Central memory CD8-positive, alpha-beta T cell (primary cell): Measurements from ENCODE around the gene NSUN7.

Experiments
- ATAC-seq: fragments of 150-1000 bp; cut with Tn5 transposase; replicated peaks from 2 replicates; pipeline ENCODE4 v1.10.0; 2022; ENCODE audit warnings: mild to moderate bottlenecking, moderate FRiP score, moderate number of reproducible peaks; ENCODE audit not compliant: poor library complexity, severe bottlenecking; ENCODE audit errors: extremely low read depth
- DNase-seq, 2 donors: peaks; one replicate each; pipeline ENCODE4 v3.0.0; 2021; ENCODE audit warnings: low spot score in 2 of 2
- H3K27ac Mint-ChIP-seq: one replicate; pipeline ENCODE4 v1.8.0; 2022; ENCODE audit warnings: low read depth, mild to moderate bottlenecking, moderate library complexity, mixed read lengths
- H3K27me3 Mint-ChIP-seq: one replicate; pipeline ENCODE4 v1.8.0; 2022; ENCODE audit warnings: mixed read lengths
- H3K36me3 Mint-ChIP-seq: one replicate; pipeline ENCODE4 v1.8.0; 2022; ENCODE audit warnings: mild to moderate bottlenecking, moderate library complexity, mixed read lengths; ENCODE audit not compliant: insufficient read depth
- H3K4me1 Mint-ChIP-seq: one replicate; pipeline ENCODE4 v1.8.0; 2022; ENCODE audit warnings: mixed read lengths
- H3K4me3 Mint-ChIP-seq: one replicate; pipeline ENCODE4 v1.8.0; 2022; ENCODE audit warnings: mild to moderate bottlenecking, moderate library complexity, mixed read lengths
- H3K9me3 Mint-ChIP-seq: one replicate; pipeline ENCODE4 v1.8.0; 2022; ENCODE audit warnings: mixed read lengths

NSUN7 gene

DNA sequence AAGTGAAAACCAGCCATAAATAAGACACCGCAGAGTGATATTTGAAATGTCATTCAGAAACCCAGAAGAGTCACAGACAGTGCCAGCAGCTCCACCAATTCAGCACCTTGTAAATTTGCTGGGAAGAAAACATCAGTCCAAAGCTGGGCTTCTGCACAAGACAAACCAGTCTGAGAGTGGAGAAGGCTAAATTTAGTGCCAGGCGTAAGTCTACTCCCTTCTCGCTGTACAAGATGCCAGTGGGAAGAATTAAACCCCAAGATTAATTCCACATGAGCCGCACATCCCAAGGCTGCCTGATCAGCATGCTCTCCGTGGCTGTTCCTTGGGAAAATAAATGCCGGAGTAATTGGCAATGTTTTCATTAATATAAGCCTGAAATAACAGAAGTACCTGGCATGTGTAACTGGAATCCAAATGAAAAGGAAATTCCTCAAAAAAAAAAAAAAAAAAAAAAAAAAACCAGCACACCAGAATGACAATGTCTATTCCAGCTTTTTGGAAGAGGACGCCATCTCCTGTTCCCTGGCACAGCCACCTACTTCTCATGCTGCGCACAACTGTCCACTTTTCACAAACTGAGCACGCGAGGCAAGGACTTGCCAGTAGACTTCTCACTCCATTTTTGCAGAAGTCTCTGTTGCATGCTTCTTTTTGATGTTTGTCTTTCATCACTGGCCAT, 95.5 kb downstream of the NSUN7 start:
- DNase-seq = no peak
- no peak overlapping the region for H3K27ac Mint-ChIP-seq
- H3K4me1 Mint-ChIP-seq = peaks cover 6% of the 10 kb centered on the region
- no peak overlapping the region for H3K4me3 Mint-ChIP-seq
- ATAC-seq = no peak
- peaks cover 29% of the 10 kb centered on the region for H3K27me3 Mint-ChIP-seq
- H3K9me3 Mint-ChIP-seq = no peaks in the 10 kb centered on the region
- no peaks in the 10 kb centered on the region for H3K36me3 Mint-ChIP-seq

DNA sequence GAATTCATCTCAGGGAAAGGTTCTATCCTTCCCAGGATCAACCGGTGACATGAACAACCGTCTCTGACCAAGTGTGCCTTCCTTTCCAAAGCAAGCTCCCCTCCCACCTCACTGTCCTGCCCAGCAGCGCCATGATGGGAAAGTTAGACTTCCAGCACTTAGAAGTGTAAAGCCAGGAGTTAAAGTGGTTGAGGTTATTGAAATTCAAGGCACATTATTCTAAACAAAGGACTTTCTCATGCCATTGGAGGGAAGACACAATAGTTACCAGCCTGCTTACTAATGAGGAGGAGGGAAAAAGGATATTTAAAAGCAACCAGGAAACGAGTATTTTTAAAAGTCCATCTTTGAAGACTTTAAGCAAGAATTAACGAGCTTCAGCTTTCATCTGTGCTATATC, 96.8 kb downstream of the NSUN7 start:
- no peak overlapping the region for H3K27ac Mint-ChIP-seq
- H3K4me3 Mint-ChIP-seq = no peak overlapping the region
- H3K36me3 Mint-ChIP-seq = no peaks in the 10 kb centered on the region
- no peaks in the 10 kb centered on the region for H3K4me1 Mint-ChIP-seq
- no peaks in the 10 kb centered on the region for H3K9me3 Mint-ChIP-seq
- peaks cover 29% of the 10 kb centered on the region for H3K27me3 Mint-ChIP-seq
- DNase-seq (no peak), ATAC-seq (no peak)

DNA sequence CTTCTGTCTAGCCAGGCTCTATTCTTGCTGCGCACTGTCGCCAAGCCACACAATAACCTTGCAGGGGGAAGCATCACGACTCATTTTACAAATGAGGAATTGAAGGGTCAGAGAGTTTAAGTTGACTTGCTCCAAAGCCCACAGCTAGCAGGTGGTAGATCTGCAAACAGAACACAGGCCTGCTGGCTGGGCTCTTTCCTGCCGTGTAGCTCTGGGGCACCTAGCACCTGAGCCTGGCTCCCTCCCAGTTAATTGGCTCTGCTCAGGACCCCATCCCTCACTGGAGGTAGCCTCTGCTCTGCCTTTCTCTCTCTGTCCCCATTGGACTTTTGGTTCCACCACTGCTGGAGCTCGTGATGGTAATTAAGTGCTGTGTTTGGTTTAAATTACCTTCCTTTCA, 98.5 kb downstream of the NSUN7 start:
- no peaks in the 10 kb centered on the region for H3K9me3 Mint-ChIP-seq
- no peak overlapping the region for H3K4me3 Mint-ChIP-seq
- H3K27ac Mint-ChIP-seq = no peak overlapping the region
- DNase-seq = no peak
- H3K36me3 Mint-ChIP-seq = no peaks in the 10 kb centered on the region
- H3K4me1 Mint-ChIP-seq = no peaks in the 10 kb centered on the region
- peaks cover 33% of the 10 kb centered on the region for H3K27me3 Mint-ChIP-seq
- no peak for ATAC-seq

DNA sequence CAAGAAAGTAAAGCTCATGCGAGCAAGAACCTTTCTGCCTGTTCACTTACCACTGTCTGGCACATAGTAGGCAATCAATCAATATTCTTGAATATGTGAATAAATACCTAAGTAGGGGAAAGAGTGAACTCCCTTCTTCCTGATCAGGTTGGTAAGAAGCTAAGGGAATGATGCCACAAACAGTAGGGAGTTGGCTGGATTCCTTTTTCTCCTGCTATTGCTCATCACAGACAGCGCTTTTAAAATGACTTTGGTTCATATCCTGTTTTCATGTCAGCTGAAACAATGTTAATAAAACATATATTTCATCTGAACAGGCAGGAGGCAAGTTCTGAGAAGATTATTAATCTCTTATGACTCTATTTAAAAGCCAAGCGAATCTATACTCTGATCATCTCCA, 99.2 kb downstream of the NSUN7 start:
- Mint-ChIP-seq H3K9me3 (no peaks in the 10 kb centered on the region), H3K4me3 (no peak overlapping the region), H3K27me3 (peaks cover 37% of the 10 kb centered on the region), H3K36me3 (no peaks in the 10 kb centered on the region), H3K4me1 (no peaks in the 10 kb centered on the region), H3K27ac (no peak overlapping the region)
- DNase-seq = no peak
- no peak for ATAC-seq

DNA sequence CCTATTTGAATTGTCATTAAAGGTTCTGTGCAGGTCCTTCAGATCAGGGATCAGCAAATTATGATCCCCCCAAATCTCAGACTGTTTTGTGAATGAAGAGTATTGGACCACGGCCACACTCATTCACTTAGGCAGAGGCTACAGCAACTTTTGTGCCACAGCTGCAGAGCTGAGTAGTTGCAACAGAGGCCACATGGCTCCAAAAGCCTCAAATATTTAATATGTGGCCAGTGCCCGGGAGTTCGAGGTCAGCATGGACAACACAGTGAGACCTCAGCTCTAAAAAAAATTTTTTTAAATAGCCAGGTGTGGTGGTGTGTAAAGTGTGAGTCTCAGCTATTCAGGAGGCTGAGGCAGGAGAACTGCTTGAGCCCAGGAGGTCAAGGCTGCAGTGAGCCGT, 100.7 kb downstream of the NSUN7 start:
- DNase-seq = no peak

DNA sequence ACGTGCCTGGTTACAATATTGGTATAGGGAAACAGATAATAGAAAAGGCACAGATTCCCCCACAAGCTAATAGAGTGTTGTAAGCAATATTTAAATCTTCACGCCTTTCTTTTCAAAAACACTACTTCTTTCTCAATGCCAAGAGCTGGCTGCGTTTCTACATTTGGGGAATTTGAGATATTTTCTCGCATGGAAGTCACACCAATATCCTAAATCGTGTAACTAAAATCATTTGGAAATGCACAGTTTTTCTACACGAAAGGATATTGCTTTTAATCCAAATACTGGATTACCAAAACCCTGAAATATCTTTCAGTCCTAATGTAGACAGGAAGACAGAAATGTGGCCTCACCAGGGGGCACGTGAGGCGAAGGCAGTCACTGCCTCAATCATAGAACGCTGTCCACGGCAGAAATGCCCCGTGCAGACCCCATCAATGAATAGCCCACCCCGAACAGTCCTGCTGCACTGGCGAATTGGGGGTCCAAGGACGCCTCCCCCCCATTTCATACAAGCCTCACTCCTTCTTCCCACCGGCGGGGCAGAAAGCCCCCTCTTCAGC, 106.6 kb downstream of the NSUN7 start:
- no peak for DNase-seq
- H3K9me3 Mint-ChIP-seq = no peaks in the 10 kb centered on the region
- H3K4me1 Mint-ChIP-seq = peaks cover 24% of the 10 kb centered on the region
- no peak overlapping the region for H3K27ac Mint-ChIP-seq
- peaks cover 2% of the 10 kb centered on the region for H3K36me3 Mint-ChIP-seq
- H3K4me3 Mint-ChIP-seq = peak overlapping the region; percentile 55
- no peak for ATAC-seq
- H3K27me3 Mint-ChIP-seq = peaks cover 91% of the 10 kb centered on the region

More for the DNA sequence above, 100.7 kb downstream of the NSUN7 start:
- peaks cover 52% of the 10 kb centered on the region for H3K27me3 Mint-ChIP-seq
- no peaks in the 10 kb centered on the region for H3K4me1 Mint-ChIP-seq
- peaks cover 2% of the 10 kb centered on the region for H3K36me3 Mint-ChIP-seq
- no peak for ATAC-seq
- H3K9me3 Mint-ChIP-seq = no peaks in the 10 kb centered on the region
- H3K4me3 Mint-ChIP-seq = no peak overlapping the region
- H3K27ac Mint-ChIP-seq = no peak overlapping the region

DNA sequence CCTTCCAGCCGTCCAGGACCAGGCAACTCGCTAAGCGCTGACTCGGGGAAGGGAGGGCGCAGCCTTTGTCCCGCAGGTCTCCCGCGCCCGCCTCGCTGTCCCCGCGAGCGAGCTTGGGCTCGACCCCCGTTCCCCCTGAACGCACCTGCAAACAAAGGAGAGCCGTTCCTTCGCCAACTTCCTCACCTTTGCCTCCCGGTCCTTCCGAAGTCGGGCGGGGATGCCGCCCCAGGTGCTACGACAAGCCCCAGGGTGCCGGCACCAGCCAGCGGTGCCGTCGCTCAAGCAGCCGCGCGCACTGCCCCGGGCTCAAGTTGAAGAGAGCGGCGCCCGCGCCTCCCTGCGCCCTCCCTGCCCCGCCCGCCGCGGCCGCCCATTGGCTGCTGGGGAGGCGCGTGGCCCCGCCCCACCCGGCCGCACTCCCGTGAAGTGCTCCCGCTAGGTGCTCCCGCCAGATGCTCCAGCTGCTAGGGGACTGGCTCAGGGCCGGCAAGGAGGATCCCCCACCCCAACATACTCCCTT, 107.1 kb downstream of the NSUN7 start:
- H3K36me3 Mint-ChIP-seq = peaks cover 2% of the 10 kb centered on the region
- H3K4me1 Mint-ChIP-seq = peaks cover 24% of the 10 kb centered on the region
- H3K9me3 Mint-ChIP-seq = no peaks in the 10 kb centered on the region
- DNase-seq (no peak), ATAC-seq (no peak)
- H3K27me3 Mint-ChIP-seq = peaks cover 97% of the 10 kb centered on the region
- no peak overlapping the region for H3K27ac Mint-ChIP-seq
- peak overlapping the region; percentile 55 for H3K4me3 Mint-ChIP-seq

DNA sequence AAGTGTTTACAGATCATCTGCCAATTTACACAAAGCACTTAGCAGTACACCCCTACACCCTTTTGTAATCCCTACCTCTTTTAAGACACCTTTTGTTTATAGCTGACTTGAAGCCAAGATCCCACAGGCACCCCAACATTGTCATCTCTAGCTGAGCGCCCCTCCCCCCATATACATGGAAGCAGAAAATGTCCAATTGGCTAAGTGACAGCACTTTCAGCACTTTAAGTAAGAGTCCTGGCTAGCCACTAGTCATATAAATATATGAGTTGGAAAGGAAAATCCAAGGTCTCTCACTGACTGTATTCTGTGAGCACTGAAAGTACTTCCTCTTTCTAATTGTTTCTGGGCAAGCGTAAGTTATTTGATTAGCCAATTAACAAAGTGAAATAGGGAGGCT, 108.2 kb downstream of the NSUN7 start:
- Mint-ChIP-seq H3K27me3 (peaks cover 94% of the 10 kb centered on the region), H3K4me3 (no peak overlapping the region), H3K4me1 (peaks cover 24% of the 10 kb centered on the region), H3K36me3 (peaks cover 2% of the 10 kb centered on the region), H3K27ac (no peak overlapping the region), H3K9me3 (no peaks in the 10 kb centered on the region)
- DNase-seq = no peak
- no peak for ATAC-seq

DNA sequence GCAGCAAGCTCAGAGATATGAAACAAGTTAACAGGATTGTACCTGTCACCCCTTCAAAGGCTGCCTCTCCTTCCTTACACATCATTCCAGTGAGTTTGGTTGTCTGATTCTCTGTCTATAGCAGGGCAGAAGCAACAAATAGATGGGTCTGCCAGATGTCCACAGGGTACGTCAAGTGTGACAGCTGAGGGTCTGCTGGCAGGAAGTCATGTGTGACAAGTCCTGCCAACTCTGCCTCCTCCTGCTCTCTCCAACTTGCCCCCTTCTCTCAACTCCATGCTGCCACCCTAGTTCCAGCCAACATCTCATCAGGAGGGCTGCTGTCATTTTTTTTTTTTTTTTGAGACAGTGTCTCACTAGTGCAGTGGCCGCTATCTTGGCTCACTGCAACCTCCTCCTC, 109.2 kb downstream of the NSUN7 start:
- no peak overlapping the region for H3K27ac Mint-ChIP-seq
- DNase-seq (no peak), ATAC-seq (no peak)
- H3K4me1 Mint-ChIP-seq = peaks cover 24% of the 10 kb centered on the region
- no peaks in the 10 kb centered on the region for H3K9me3 Mint-ChIP-seq
- peaks cover 90% of the 10 kb centered on the region for H3K27me3 Mint-ChIP-seq
- H3K36me3 Mint-ChIP-seq = peaks cover 2% of the 10 kb centered on the region
- no peak overlapping the region for H3K4me3 Mint-ChIP-seq
